PC-9 (cell line): ENCODE data around the gene ZNF331. TPM values are rescaled to one million over a fixed set of nuclear protein-coding genes. Genes with fewer than 3 reads are reported as not detected.
A peak's percentile ranks its signal among the peaks of the same experiment; 100 is the strongest.

Source experiments
- BruUV-seq: library from RNA; stranded (reverse); fragments of 400-500 nt; replicated peaks from 2 replicates; lab custom pipeline; 2021; lab: Mats Ljungman, UMichigan
- CTCF ChIA-PET: fragments of 300-600 bp; sonication (Branson Sonifier 250); formaldehyde crosslinking; loops from one replicate; lab custom pipeline; 2022; ENCODE audit warnings: antibody characterized with exemption; lab: Charles Lee
- POLR2A ChIA-PET: fragments of 300-600 bp; sonication (Branson Sonifier 250); formaldehyde crosslinking; loops from one replicate; lab custom pipeline; 2022; ENCODE audit warnings: antibody characterized with exemption; ENCODE audit not compliant: unreplicated experiment; lab: Charles Lee
- DNase-seq, 2 experiments: peaks; one replicate each; pipeline versions ENCODE4 v3.0.0 to v3.0.0-alpha.2; 2015 to 2022; ENCODE audit warnings: mixed read lengths in 1 of 2
- H2AFZ ChIP-seq: fragments of 200-600 bp; sonication (generic); 2 replicates; pipeline ENCODE4 v1.8.1; 2017; ENCODE audit warnings: antibody characterized with exemption
- H3F3A ChIP-seq: fragments of 200-600 bp; sonication (generic); 2 replicates; pipeline ENCODE4 v1.8.1; 2017; ENCODE audit warnings: antibody characterized with exemption, mild to moderate bottlenecking, low read depth; ENCODE audit not compliant: insufficient read depth
- H3K27ac ChIP-seq: fragments of 200-600 bp; sonication (generic); 2 replicates; pipeline ENCODE4 v1.6.1; 2016; ENCODE audit warnings: mixed run types
- H3K27me3 ChIP-seq: fragments of 200-600 bp; sonication (generic); 2 replicates; pipeline ENCODE4 v1.6.1; 2016; ENCODE audit warnings: low read depth, mixed run types; ENCODE audit not compliant: insufficient read depth
- H3K36me3 ChIP-seq: fragments of 200-600 bp; sonication (generic); 2 replicates; pipeline ENCODE4 v1.6.1; 2016; ENCODE audit warnings: low read depth, mixed run types
- H3K4me1 ChIP-seq: fragments of 200-600 bp; sonication (generic); replicated peaks from 2 replicates; pipeline ENCODE4 v1.6.1; 2016; ENCODE audit warnings: mixed run types; ENCODE audit not compliant: insufficient read depth
- H3K4me2 ChIP-seq: fragments of 200-600 bp; sonication (generic); 2 replicates; pipeline ENCODE4 v1.6.1; 2017; ENCODE audit warnings: mixed run types
- H3K4me3 ChIP-seq: fragments of 200-600 bp; sonication (generic); 2 replicates; pipeline ENCODE4 v1.6.1; 2016; ENCODE audit warnings: mixed run types
- H3K79me2 ChIP-seq: fragments of 200-600 bp; sonication (generic); 2 replicates; pipeline ENCODE4 v1.6.1; 2017; ENCODE audit warnings: low read depth, mixed run types
- H3K9me2 ChIP-seq: fragments of 200-600 bp; sonication (generic); 2 replicates; pipeline ENCODE4 v1.8.1; 2017; ENCODE audit warnings: mild to moderate bottlenecking; ENCODE audit not compliant: insufficient read depth
- H3K9me3 ChIP-seq: fragments of 200-600 bp; sonication (generic); 2 replicates; pipeline ENCODE4 v1.8.1; 2016; ENCODE audit warnings: low read depth; ENCODE audit not compliant: insufficient read depth
- H4K20me1 ChIP-seq: fragments of 200-600 bp; sonication (generic); 2 replicates; pipeline ENCODE4 v1.8.1; 2017; ENCODE audit not compliant: insufficient read depth
- EZH2 ChIP-seq: fragments of 200-600 bp; sonication (generic); IDR thresholded peaks from 2 replicates; pipeline ENCODE4 v1.8.0; 2017; ENCODE audit warnings: antibody characterized with exemption, low read depth
- intact Hi-C: fragments of 100-400 bp; cut with micrococcal nuclease; formaldehyde crosslinking; loops from one replicate; pipeline ENCODE4 v1.10.0; 2022; ENCODE audit not compliant: unreplicated experiment
- total RNA-seq: library from RNA; stranded (reverse); gene quantifications from 2 replicates; pipeline ENCODE4 v1.2.3, GENCODE V29; 2021
- TF ChIP-seq, protein P1 (sequence below): fragments of 200-600 bp; sonication (generic); conservative IDR thresholded peaks from 2 replicates; pipeline ENCODE4 v1.6.1; 2017; ENCODE audit warnings: mixed run types, antibody characterized with exemption, mild to moderate bottlenecking, moderate library complexity

ZNF331 gene
- total RNA-seq, 1 experiment from 2014 or later: 39.2 TPM

DNA sequence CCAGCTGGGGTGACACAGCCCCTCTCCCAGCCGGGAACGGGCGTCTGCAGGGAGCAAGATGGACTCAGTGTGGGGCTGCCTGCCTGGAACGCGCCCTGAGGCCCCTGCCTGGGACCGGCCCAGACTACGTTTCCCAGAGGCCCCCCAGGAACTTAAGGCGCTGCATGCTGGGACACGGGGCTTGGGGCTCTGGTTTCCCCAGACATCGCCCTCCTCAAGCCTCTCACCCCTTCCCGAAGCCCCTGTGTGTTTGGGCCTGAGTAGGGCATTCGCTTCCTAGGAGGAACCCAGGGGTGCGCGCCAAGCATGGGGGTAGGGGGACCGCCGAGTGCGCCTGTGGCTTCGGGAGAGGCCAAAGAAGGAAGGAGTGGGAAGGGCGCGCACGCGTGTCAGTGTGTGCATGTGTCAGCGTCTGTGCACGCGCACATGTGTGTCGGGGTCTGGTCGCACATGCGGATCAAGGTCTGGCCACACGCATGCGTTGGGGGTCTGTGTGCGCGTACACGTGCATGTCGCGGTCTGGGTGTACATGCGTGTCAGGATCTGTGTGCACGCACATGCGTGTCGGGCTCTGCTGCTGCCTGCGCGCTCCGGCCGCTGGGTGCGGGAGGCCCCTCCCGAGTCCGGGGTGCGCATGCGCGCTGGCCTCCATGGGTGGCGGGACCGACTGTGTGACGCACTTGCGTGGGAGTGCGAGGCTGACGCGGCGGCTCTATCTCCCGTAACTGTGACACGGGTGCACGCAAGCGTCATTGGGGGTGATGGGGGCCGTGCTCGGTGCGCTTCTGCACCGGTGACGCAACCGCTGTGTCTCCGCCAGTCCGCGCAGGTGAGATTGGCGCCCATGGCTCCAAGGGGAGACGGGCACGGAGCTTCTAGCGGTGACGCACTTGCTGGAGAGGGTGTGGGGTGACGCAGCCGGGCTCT is 16.2 kb downstream of the ZNF331 start:
- BruUV-seq: no TSS peak
- Histone ChIP-seq H2AFZ (no peak overlapping the region), H3K27me3 (no peaks in the 10 kb centered on the region), H3K27ac (no peak overlapping the region), H3K4me2 (no peak overlapping the region), H3K9me3 (no peaks in the 10 kb centered on the region), H3K79me2 (no peaks in the 10 kb centered on the region), H3K4me1 (no peaks in the 10 kb centered on the region), H4K20me1 (no peaks in the 10 kb centered on the region), H3K4me3 (no peak overlapping the region), H3K9me2 (no peaks in the 10 kb centered on the region), H3F3A (peaks cover 7% of the 10 kb centered on the region; the same call in 1 of the 2 replicates), H3K36me3 (peaks cover 10% of the 10 kb centered on the region; the same call in 1 of the 2 replicates)
- ChIA-PET POLR2A (no interaction called here), CTCF (no interaction called here)
- intact Hi-C loops: no loop called here
- no peak for TF ChIP-seq EZH2
- TF ChIP-seq, protein P1, sequence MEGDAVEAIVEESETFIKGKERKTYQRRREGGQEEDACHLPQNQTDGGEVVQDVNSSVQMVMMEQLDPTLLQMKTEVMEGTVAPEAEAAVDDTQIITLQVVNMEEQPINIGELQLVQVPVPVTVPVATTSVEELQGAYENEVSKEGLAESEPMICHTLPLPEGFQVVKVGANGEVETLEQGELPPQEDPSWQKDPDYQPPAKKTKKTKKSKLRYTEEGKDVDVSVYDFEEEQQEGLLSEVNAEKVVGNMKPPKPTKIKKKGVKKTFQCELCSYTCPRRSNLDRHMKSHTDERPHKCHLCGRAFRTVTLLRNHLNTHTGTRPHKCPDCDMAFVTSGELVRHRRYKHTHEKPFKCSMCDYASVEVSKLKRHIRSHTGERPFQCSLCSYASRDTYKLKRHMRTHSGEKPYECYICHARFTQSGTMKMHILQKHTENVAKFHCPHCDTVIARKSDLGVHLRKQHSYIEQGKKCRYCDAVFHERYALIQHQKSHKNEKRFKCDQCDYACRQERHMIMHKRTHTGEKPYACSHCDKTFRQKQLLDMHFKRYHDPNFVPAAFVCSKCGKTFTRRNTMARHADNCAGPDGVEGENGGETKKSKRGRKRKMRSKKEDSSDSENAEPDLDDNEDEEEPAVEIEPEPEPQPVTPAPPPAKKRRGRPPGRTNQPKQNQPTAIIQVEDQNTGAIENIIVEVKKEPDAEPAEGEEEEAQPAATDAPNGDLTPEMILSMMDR: no peak
- DNase-seq: peak in 1 of 2 experiments; percentile 78

DNA sequence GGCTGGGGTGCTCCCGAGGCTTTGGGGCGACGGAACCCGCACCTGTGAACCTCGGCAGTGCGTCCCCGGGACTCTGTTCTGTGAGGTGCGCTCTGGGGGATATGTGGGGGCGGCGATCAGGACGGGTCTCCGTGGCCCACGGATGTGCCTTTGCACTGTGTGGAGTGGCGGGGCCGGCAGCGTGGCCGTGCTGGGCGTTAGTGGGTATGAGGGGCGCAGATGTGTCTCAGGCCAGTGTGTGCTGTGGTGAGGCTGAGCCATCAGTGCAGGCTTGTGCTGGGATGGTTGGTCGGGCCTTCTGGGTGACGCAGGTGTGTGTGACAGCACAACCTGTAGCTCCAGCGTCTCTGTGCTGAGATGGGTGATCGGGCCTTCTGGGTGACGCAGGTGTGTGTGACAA is 16.9 kb downstream of the ZNF331 start:
- POLR2A ChIA-PET: no interaction called here
- Histone ChIP-seq H3K36me3 (peaks cover 15% of the 10 kb centered on the region; the same call in 1 of the 2 replicates), H3K4me3 (no peak overlapping the region), H3K4me1 (no peaks in the 10 kb centered on the region), H3K27ac (no peak overlapping the region), H4K20me1 (no peaks in the 10 kb centered on the region), H2AFZ (no peak overlapping the region), H3K27me3 (no peaks in the 10 kb centered on the region), H3K9me3 (peaks cover 5% of the 10 kb centered on the region; the same call in 1 of the 2 replicates), H3K9me2 (no peaks in the 10 kb centered on the region), H3K4me2 (no peak overlapping the region), H3F3A (peaks cover 14% of the 10 kb centered on the region; the same call in 1 of the 2 replicates), H3K79me2 (no peaks in the 10 kb centered on the region)
- DNase-seq: no peak
- CTCF ChIA-PET: no interaction called here
- BruUV-seq: no TSS peak
- intact Hi-C loops: no loop called here
- TF ChIP-seq, protein P1: no peak
- no peak for TF ChIP-seq EZH2

DNA sequence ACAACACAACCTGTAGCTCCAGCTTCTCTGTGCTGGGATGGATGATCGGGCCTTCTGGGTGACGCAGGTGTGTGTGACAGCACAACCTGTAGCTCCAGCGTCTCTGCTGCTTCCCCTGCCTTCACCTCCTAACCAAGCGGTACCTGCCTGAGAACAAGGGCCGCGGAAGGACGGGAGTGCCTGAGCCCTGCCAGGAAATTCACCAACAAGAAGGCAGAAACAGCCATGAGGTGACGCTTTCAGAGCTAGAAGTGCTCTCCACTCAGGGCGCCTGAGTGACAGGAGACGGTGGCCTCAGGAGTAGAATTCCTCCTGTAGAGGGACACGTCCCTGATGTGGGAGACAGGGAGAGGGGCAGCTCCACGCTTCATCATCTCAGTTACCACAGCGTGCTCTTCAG is 17.4 kb downstream of the ZNF331 start:
- H3K79me2 ChIP-seq: no peaks in the 10 kb centered on the region
- H3K4me3 ChIP-seq: no peak overlapping the region
- ChIA-PET CTCF (no interaction called here), POLR2A (no interaction called here)
- no peaks in the 10 kb centered on the region for H3K9me2 ChIP-seq
- H3K4me2 ChIP-seq: no peak overlapping the region
- TF ChIP-seq, protein P1: no peak
- no peak for TF ChIP-seq EZH2
- H3K9me3 ChIP-seq: peaks cover 5% of the 10 kb centered on the region; the same call in 1 of the 2 replicates
- BruUV-seq: TSS peak; percentile 15
- no peaks in the 10 kb centered on the region for H3K27me3 ChIP-seq
- H4K20me1 ChIP-seq: no peaks in the 10 kb centered on the region
- H3K27ac ChIP-seq: no peak overlapping the region
- H3K4me1 ChIP-seq: no peaks in the 10 kb centered on the region
- no peak overlapping the region for H2AFZ ChIP-seq
- peaks cover 17% of the 10 kb centered on the region; the same call in 1 of the 2 replicates for H3F3A ChIP-seq
- no peak for DNase-seq
- H3K36me3 ChIP-seq: peaks cover 16% of the 10 kb centered on the region; the same call in 1 of the 2 replicates
- intact Hi-C loops: no loop called here
